Measurements from ENCODE around the gene TBC1D1.

DNA sequence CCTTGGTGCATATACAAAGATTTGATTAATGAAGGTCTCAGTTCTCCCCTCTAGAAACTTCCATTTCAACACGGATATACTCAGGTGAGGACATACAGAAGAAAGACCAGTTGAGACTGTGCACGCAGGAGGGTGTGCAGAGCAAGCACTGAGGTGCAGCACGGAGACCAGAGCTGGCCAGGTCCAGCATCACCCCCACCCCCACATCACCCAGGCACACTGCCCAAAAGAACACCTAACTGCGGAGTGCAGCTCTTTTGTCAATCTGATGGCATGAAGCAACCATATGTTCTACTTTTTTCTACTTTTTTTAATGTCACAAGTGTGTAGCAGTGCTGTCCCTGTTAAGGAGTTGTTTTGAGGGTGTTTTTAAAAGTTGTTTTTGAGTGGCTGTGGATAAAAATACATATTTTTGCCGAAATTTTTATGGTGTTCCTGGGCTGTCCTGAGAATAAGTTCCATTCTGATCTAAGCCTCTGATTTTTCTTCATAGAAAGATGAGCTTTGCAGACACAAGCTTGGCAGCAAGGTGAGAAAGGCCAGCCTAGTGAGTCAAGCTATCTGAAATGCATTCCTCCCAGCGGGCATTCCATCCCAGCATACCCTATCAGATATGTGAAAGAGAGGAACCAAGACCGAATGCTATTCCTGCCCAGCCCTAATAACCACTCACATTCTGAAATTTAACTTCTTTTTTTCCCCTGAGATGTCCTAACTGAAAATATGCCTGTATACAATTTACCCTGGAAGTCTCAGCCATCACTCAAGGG lies 243.0 kb downstream of the TBC1D1 start:
- TF ChIP-seq EZH2 (IDR thresholded peaks at IDR 0.05; ENCODE audit: borderline replicate concordance, low read depth, low read length, poor library complexity, severe bottlenecking) (no peak), CTCF (conservative IDR thresholded peaks at IDR 0.05; ENCODE audit: low read depth, low read length) (no peak)
